Duodenal mucosa (tissue), 2 donors: Measurements from ENCODE around the gene UIMC1.

ENCODE experiments used
- H3K27ac ChIP-seq: one replicate; pipeline ENCODE4 v1.7.0; 2013; ENCODE audit warnings: low read depth, low read length
- H3K27me3 ChIP-seq, 2 donors: one replicate each; pipeline ENCODE4 v1.7.0; 2013; ENCODE audit warnings: low read length in 2 of 2, control low read depth in 1 of 2; ENCODE audit not compliant: insufficient read depth in 2 of 2, control insufficient read depth in 1 of 2
- H3K36me3 ChIP-seq, 2 donors: one replicate each; pipeline ENCODE4 v1.7.0; 2013; ENCODE audit warnings: low read length in 2 of 2, control low read depth in 1 of 2; ENCODE audit not compliant: insufficient read depth in 2 of 2, control insufficient read depth in 1 of 2
- H3K4me1 ChIP-seq, 2 donors: one replicate each; pipeline ENCODE4 v1.7.0; 2013; ENCODE audit warnings: low read length in 2 of 2, control low read depth in 1 of 2; ENCODE audit not compliant: insufficient read depth in 2 of 2, control insufficient read depth in 1 of 2
- H3K4me3 ChIP-seq, 2 donors: one replicate each; pipeline ENCODE4 v1.7.0; 2013; ENCODE audit warnings: low read length in 2 of 2, low read depth in 1 of 2
- H3K9ac ChIP-seq, 2 donors: one replicate each; pipeline ENCODE4 v1.7.0; 2013; ENCODE audit warnings: low read length in 2 of 2, low read depth in 1 of 2
- H3K9me3 ChIP-seq, 2 donors: one replicate each; pipeline ENCODE4 v1.7.0; 2013; ENCODE audit warnings: low read length in 2 of 2, control low read depth in 1 of 2; ENCODE audit not compliant: control insufficient read depth in 1 of 2

The UIMC1 gene

DNA sequence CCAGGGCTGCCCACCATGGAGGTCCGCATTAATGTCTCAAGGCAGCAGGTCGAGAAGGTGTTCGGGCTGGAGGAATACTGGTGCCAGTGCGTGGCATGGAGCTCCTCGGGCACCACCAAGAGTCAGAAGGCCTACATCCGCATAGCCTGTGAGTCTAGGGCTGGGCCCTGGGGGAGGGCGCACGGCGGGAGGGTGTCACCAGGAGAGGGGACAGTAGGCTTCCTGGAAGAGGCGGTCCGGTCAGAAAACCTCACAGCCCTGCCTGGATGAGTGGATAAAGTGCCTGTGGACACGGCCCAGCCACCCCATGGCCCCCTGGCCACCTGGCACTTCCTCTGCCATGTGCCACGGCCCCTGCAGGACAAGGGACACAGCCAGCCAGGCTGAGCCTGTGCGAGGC is 138.5 kb downstream of the UIMC1 start:
- Histone ChIP-seq H3K27ac (no peak overlapping the region), H3K4me1 (no peaks in the 10 kb centered on the region), H3K9me3 (no peaks in the 10 kb centered on the region), H3K9ac (no peak overlapping the region), H3K4me3 (no peak overlapping the region), H3K36me3 (no peaks in the 10 kb centered on the region), H3K27me3 (peaks cover 28 to 31% of the 10 kb centered on the region in 2 donors)

DNA sequence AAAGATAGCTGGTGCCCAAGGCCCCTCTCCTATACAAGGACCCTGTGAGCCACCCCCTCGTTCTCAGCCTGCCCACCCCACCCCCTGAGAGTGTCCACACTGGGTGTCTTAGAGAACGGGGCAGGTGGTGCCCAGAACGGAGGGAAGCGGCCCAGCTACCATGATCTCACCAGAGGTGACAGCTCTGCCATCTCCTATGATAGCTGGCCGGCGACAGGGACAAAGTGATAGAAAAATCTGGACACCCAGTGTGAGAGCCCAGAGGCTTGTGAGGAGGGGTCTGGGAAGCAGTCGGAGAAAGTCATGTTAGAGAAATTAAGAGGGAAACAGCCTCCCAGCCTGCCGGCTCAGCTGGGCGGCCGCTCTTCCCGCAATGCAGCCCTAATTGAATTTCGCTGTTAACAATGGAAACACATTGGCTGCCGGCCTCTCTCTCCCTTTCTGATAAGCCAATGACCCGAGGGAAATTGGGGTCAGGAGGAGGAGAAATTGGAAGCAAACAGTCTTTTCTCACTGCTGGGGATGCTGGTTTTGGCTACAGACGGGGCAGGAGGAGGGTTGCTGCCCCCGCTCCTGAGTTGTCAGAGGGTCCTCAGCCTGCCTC is 139.8 kb downstream of the UIMC1 start:
- peaks cover 33 to 36% of the 10 kb centered on the region in 2 donors for H3K27me3 ChIP-seq
- no peak overlapping the region for H3K4me3 ChIP-seq
- H3K27ac ChIP-seq: no peak overlapping the region
- H3K9me3 ChIP-seq: no peaks in the 10 kb centered on the region
- H3K9ac ChIP-seq: no peak overlapping the region
- H3K4me1 ChIP-seq: no peaks in the 10 kb centered on the region
- H3K36me3 ChIP-seq: no peaks in the 10 kb centered on the region

DNA sequence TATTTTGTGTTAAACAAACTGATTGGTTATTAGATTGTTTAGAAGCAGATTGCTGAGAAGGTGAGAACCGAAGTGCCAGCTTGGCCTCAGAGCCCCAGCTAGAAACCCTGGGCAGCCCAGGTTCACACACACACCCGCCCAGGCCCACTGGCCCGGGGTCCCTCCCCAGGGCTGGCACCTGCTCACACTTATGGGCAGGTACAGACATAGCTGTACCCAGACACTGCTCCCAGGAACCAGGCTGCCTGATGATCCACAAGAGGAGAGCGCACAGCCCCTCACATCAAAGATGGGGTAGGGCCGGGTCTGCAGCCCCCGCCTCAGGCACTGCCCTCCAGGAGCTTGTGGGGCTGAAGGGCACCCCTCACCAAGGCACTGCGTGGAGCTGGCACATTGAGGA is 140.6 kb downstream of the UIMC1 start:
- Histone ChIP-seq H3K9ac (no peak overlapping the region), H3K36me3 (no peaks in the 10 kb centered on the region), H3K4me3 (no peak overlapping the region), H3K27ac (no peak overlapping the region), H3K9me3 (no peaks in the 10 kb centered on the region), H3K27me3 (peaks cover 33 to 36% of the 10 kb centered on the region in 2 donors), H3K4me1 (no peaks in the 10 kb centered on the region)

DNA sequence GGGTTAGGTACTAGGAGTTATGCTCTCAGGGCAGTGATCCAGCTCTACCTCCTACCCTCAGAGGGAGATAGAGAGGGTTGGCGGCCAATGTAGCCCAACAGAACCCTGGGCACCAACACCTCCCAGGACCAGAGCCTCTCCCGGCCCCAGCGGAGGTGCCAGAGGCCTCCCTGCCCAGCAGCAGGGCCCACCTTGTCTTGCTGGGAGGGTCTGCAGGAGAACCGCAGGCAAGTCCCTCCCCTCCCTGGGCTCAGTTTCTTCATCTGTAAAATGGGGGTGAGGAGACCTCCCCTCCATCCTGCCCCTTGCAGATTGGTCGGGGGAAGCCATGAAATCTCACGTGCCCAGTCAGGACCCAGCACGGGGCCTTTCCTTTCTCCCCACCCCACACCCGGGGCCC is 141.8 kb downstream of the UIMC1 start:
- peaks cover 33 to 36% of the 10 kb centered on the region in 2 donors for H3K27me3 ChIP-seq
- H3K36me3 ChIP-seq: no peaks in the 10 kb centered on the region

DNA sequence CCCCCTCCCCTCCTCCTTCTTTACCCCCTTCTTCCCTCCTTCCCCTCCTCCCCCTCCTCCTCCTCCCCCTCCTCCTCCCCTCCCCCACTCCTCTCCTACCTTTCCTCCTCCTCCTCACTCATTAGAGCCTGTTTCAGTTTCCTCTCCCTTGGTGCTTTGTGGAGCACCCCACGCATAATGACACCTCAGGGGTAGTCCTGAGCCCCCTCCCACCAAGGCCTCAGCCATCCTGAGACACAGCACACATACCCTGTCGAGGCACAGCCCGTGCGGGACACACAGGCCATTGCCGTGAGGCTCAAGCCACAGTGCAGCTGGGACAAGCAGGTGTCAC is 142.8 kb downstream of the UIMC1 start:
- Histone ChIP-seq H3K27ac (no peak overlapping the region), H3K9me3 (no peaks in the 10 kb centered on the region), H3K9ac (no peak overlapping the region), H3K36me3 (no peaks in the 10 kb centered on the region), H3K27me3 (peaks cover 33 to 36% of the 10 kb centered on the region in 2 donors), H3K4me3 (no peak overlapping the region), H3K4me1 (no peaks in the 10 kb centered on the region)

More for the DNA sequence above, 141.8 kb downstream of the UIMC1 start:
- H3K27ac ChIP-seq: no peak overlapping the region
- H3K4me1 ChIP-seq: no peaks in the 10 kb centered on the region
- no peak overlapping the region for H3K4me3 ChIP-seq
- no peaks in the 10 kb centered on the region for H3K9me3 ChIP-seq
- H3K9ac ChIP-seq: no peak overlapping the region

DNA sequence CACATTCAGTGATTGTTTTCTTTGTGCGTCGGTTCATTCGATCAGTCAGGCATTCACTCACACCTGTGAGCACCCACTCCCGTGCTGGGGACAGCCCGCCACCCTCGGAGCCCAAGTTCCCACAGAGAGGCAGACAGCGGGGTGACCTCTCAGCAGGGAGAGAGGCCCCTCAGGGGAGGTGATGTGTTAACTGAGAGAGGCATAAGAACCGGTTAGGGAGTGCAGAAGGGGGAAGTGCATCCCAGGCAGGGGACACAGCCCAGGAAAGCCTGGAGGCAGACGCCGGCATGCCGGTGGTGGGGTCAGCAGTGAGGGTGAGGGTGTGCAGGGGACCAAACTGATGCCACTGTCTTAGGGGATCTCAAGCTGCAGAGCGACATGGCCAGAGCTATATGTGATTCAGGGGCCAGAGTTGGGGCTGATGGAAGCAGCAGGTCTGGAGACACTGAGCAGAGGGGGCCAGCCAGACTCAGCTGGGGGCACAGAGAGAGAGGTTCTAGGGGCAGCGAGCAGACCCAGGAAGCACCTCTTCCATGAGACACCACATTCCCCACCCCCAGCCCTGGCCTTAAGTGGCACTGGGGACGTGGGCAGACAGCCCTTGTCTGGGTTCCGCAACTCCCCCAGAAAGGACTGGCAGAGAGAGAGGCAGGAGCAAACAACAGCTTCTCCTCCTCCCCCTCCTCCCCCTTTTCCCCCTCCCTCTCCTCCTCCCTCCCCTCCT is 143.4 kb downstream of the UIMC1 start:
- no peak overlapping the region for H3K27ac ChIP-seq
- no peaks in the 10 kb centered on the region for H3K9me3 ChIP-seq
- no peak overlapping the region for H3K9ac ChIP-seq
- H3K4me1 ChIP-seq: no peaks in the 10 kb centered on the region
- H3K36me3 ChIP-seq: no peaks in the 10 kb centered on the region
- peaks cover 33 to 36% of the 10 kb centered on the region in 2 donors for H3K27me3 ChIP-seq
- no peak overlapping the region for H3K4me3 ChIP-seq

DNA sequence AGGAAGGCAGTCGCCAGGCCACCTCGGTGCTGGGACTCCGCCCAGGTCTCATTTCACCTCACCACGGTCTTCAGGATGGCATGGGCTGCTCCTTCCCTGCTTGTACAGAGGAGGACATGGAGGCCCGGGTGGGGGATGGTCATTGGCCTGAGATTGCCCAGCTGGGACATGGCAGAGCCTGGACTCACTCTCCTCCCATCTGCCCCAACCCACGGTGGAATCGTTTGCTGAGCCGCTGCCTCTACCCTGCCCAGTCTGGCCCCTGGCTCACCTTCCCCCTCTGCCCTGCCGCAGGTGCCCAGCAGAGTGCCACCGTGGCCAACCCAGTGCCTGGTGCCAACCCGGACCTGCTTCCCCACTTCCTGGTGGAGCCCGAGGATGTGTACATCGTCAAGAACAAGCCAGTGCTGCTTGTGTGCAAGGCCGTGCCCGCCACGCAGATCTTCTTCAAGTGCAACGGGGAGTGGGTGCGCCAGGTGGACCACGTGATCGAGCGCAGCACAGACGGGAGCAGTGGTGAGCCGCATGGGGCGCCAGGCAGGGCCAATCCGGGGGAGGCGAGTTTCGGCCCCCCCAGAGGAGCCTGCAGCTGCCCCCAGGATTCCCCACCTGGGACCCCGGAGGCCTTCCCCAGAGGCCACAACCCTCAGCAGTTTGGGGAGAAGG is 144.1 kb downstream of the UIMC1 start:
- Histone ChIP-seq H3K4me1 (no peaks in the 10 kb centered on the region), H3K27ac (no peak overlapping the region), H3K4me3 (no peak overlapping the region), H3K9me3 (no peaks in the 10 kb centered on the region), H3K9ac (no peak overlapping the region), H3K36me3 (no peaks in the 10 kb centered on the region), H3K27me3 (peaks cover 31 to 35% of the 10 kb centered on the region in 2 donors)

DNA sequence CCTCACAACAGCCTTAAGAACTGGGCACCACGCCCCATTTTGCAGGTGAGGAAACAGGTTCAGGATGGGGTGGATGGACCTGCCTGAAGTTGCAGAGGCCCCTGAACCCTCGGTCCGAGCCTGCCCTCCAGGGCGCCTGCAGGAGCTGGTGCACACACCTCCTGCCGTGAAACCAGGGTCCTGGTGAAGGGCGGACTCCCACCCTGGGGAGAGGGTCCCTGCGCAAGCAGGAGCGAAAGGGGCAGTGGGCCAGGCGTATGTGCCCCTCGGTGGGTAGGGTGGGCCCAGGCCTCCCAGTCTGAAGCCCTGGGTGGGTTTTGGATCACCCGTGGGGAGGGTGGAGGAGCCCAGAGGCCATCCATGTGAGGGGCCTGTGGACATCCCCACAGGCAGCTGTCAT is 145.3 kb downstream of the UIMC1 start:
- Histone ChIP-seq H3K36me3 (no peaks in the 10 kb centered on the region), H3K9ac (no peak overlapping the region), H3K4me3 (no peak overlapping the region), H3K9me3 (no peaks in the 10 kb centered on the region), H3K27me3 (peaks cover 23 to 28% of the 10 kb centered on the region in 2 donors), H3K27ac (no peak overlapping the region), H3K4me1 (no peaks in the 10 kb centered on the region)

DNA sequence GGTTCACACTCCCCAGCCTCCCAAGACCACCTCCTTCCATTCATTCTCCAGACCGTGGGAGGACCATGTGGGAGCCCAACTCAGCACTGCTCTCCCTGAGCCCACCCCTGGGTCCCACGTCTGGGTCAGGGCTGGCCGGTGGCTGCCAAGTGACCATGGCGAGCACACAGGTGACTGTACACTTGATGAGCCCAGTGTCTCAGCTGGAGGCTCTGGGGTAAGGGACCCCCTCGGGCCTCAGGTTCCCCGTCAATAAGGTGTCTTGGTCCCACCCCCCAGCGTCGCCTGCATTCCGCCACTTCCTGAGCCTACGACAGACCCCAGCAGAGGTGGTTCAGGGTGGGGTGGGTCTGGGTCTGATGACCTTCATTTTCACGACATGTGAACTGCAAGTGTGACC is 146.2 kb downstream of the UIMC1 start:
- no peaks in the 10 kb centered on the region for H3K9me3 ChIP-seq
- H3K27me3 ChIP-seq: peaks cover 15 to 23% of the 10 kb centered on the region in 2 donors
- no peak overlapping the region for H3K27ac ChIP-seq
- no peak overlapping the region for H3K4me3 ChIP-seq
- no peaks in the 10 kb centered on the region for H3K36me3 ChIP-seq
- H3K4me1 ChIP-seq: no peaks in the 10 kb centered on the region
- no peak overlapping the region for H3K9ac ChIP-seq

DNA sequence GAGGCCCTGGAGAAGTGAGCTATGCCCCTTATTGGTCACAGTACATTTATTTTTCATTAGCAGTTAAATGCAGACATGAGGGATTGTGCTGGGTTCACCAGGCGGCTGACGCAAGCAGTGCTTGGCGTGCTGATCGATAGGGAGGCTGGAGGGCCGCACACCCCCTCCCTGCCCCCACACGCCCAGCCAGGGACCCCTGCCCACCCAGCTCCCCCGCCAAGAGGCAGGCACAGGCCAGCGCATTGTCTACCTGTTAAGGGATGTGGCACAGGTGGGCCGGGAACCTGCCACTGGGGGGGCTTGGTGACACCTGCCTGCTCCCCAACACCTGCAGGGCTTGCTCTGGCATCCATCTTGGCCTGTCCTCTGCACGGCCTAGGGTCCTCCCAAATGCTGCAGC is 146.7 kb downstream of the UIMC1 start:
- no peak overlapping the region for H3K27ac ChIP-seq
- no peaks in the 10 kb centered on the region for H3K4me1 ChIP-seq
- H3K9ac ChIP-seq: no peak overlapping the region
- no peaks in the 10 kb centered on the region for H3K9me3 ChIP-seq
- peaks cover 15 to 23% of the 10 kb centered on the region in 2 donors for H3K27me3 ChIP-seq
- H3K4me3 ChIP-seq: no peak overlapping the region
- H3K36me3 ChIP-seq: no peaks in the 10 kb centered on the region
